ENCODE results near the gene LRRC42. TPM values are rescaled to one million over a fixed set of nuclear protein-coding genes. Genes with fewer than 3 reads are reported as not detected.

Gene LRRC42
- total and polyA plus RNA-seq, 9 of the 15 experiments (the other 6 are each of a cell fraction or from before 2014, with no cell fraction given) = 17.3 to 51.9 (median 35.5) TPM

GRCh38 chr1:53982034-53982762, 36.0 kb downstream of the LRRC42 start (continued):
- TF ChIP-seq ZBTB26 (CRISPR knock-in tag; IDR thresholded peaks at IDR 0.05) (no peak), L3MBTL2 (IDR thresholded peaks at IDR 0.05) (peak; percentile 67), ZNF398 (CRISPR knock-in tag; IDR thresholded peaks at IDR 0.05) (no peak), HNRNPK (IDR thresholded peaks at IDR 0.05; ENCODE audit: low read depth, low read length, poor library complexity, severe bottlenecking) (no peak), ZNF589 (CRISPR knock-in tag; IDR thresholded peaks at IDR 0.05; ENCODE audit: low read depth) (peak; percentile 72; the same call in 1 of the 2 replicates), CSDE1 (IDR thresholded peaks at IDR 0.05) (no peak), SPI1 (IDR thresholded peaks at IDR 0.05; ENCODE audit: borderline replicate concordance, low read depth, low read length) (peak; percentile 91), NR2C1 (IDR thresholded peaks at IDR 0.05) (no peak), NR2C1 (tag; IDR thresholded peaks at IDR 0.05) (no peak), RNF2 (IDR thresholded peaks at IDR 0.05) (no peak), MLLT1 (IDR thresholded peaks at IDR 0.05) (0 out of 4 replicates have a peak, but pooled peaks of 1 of the 2 experiments have one; percentile 29), ATF6 (CRISPR knock-in tag; IDR thresholded peaks at IDR 0.05) (no peak), MTF1 (CRISPR knock-in tag; IDR thresholded peaks at IDR 0.05; ENCODE audit: borderline replicate concordance) (no peak), HDAC3 (IDR thresholded peaks at IDR 0.05; ENCODE audit: borderline replicate concordance, partially characterized antibody) (no peak), ZNF175 (CRISPR knock-in tag; IDR thresholded peaks at IDR 0.05; ENCODE audit: low read depth) (peak; percentile 63; the same call in 1 of the 2 replicates)

Measured in K562 (cell line).